ENCODE measurements around the gene B4GALT5.

- TF ChIP-seq CTCF (IDR thresholded peaks at IDR 0.05) (no peak), RFX5 (IDR thresholded peaks at IDR 0.05) (no peak), JUN (IDR thresholded peaks at IDR 0.05) (no peak), BHLHE40 (IDR thresholded peaks at IDR 0.05; ENCODE audit: low read depth, low read length) (no peak), ESRRA (IDR thresholded peaks at IDR 0.05; ENCODE audit: borderline replicate concordance, low read length) (no peak), ZC3H11A (IDR thresholded peaks at IDR 0.05) (no peak), HDAC2 (IDR thresholded peaks at IDR 0.05) (no peak)
These were observed 66.1 kb downstream of the B4GALT5 start for GRCh38 chr20:49647550-49647949.

All from A549 (cell line).